Epithelial cell of esophagus (primary cell): ENCODE measurements around the gene FBXL17.
"Not testable (repeated sequence)": the region's sequence is repeated elsewhere in the genome, so short reads cannot be mapped to it uniquely, and the experiment has no call there.

Source experiments
- DNase-seq: peaks from one replicate; pipeline ENCODE4 v3.0.0; 2010; ENCODE audit warnings: low read depth
- H3K4me3 ChIP-seq: 2 replicates; pipeline ENCODE4 v1.5.1; 2011; ENCODE audit warnings: mild to moderate bottlenecking, low read length, control low read depth
- TF ChIP-seq, protein P1 (sequence below): IDR thresholded peaks from 2 replicates; pipeline ENCODE4 v1.5.1; 2011; ENCODE audit warnings: low read depth, mild to moderate bottlenecking, low read length, control low read depth, inconsistent platforms; ENCODE audit not compliant: insufficient read depth; ENCODE audit errors: missing control alignments

FBXL17 gene

DNA sequence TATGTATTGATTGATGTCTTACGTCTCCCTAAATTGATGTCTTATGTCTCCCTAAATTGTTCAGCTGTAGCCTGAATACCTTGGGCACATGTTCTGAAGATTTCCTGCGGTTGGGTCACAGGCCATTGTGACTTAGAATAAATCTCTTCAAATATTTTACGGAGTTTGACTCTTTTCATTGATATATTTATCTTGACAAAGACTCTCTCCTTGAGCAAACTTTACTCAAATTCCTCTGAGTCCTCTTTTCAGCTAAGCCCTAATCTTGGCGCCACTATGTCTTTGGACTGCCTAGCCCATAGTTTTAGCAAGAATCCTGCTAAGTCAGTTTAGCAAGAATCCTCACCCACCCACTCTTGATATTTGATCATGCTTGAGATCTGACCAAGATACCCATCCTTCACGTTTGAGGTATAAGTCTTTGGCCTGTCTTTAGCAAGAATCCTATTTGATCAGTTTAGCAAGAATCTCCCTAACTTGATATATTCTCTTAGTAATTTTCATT, 35.3 kb upstream of the FBXL17 start:
- TF ChIP-seq, protein P1, sequence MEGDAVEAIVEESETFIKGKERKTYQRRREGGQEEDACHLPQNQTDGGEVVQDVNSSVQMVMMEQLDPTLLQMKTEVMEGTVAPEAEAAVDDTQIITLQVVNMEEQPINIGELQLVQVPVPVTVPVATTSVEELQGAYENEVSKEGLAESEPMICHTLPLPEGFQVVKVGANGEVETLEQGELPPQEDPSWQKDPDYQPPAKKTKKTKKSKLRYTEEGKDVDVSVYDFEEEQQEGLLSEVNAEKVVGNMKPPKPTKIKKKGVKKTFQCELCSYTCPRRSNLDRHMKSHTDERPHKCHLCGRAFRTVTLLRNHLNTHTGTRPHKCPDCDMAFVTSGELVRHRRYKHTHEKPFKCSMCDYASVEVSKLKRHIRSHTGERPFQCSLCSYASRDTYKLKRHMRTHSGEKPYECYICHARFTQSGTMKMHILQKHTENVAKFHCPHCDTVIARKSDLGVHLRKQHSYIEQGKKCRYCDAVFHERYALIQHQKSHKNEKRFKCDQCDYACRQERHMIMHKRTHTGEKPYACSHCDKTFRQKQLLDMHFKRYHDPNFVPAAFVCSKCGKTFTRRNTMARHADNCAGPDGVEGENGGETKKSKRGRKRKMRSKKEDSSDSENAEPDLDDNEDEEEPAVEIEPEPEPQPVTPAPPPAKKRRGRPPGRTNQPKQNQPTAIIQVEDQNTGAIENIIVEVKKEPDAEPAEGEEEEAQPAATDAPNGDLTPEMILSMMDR, result no peak
- H3K4me3 ChIP-seq, result no peak overlapping the region
- DNase-seq, result no peak

DNA sequence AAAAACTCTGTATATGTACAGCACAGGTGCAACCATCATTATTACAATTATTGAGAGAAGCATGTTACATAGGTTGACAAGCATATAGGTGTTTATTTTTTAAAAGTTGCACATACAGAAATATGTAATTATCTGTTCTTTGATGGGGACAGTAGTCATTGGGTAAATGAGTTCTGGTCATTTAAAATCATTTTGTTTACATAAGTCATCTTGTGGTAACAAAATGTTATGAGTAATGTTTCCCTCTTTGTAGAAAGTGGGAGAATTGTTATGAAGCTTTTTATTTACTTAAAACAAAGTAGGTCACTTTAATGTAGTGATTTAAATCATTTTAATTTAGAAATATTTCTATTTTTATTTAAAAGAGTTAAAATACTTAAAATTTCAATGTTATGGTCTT, 33.8 kb upstream of the FBXL17 start:
- no peak for DNase-seq
- no peak overlapping the region for H3K4me3 ChIP-seq
- TF ChIP-seq, protein P1, result no peak

DNA sequence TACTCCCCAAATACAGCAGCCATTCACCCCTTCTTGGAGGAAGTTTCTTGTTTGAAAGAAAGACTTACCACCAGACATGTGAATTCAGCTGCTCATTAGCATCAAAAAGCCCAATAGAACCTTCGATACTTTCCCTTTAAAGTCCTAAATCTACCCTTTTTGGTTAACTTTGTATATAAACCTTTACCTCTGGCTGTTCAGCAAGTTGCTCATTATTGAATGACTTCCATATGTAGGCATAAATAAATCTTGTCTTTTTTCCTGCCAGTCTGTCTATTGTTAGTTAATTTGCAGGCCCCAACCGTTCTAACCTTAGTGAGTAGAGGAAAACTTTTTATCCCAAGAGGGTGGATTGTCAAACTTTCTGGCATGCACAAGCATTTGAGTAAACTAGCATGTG, 27.9 kb upstream of the FBXL17 start:
- TF ChIP-seq, protein P1, result no peak
- no peak overlapping the region for H3K4me3 ChIP-seq
- DNase-seq, result no peak

DNA sequence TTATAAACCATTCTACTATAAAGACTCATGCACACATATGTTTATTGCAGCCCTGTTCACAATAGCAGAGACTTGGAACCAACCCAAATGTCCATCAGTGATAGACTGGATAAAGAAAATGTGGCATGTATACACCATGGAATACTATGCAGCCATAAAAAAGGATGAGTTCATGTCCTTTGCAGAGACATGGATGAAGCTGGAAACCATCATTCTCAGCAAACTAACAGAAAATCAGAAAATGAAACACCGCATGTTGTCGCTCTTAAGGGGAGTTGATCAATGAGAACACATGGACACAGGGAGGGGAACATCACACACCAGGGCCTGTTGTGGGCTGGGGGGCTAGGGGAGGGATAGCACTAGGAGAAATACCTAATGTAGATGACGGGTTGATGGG, 23.3 kb upstream of the FBXL17 start:
- H3K4me3 ChIP-seq, DNase-seq: not testable (repeated sequence)

DNA sequence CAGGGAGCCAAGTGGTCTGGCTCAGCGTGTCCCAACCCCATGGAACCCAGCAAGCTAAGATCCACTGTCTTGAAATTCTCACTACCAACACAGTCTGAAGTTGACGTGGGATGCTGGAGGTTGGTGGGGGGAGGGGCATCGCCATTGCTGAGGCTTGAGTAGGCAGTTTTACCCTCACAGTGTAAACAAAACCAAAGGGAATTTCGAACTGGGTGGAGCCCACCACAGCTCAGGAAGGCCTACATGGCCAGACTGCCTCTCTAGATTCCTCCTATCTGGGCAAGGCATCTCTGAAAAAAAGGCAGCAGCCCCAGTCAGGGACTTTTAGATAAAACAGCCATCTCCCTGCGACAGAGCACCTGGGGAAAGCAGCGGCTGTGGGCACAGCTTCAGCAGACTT, 17.1 kb upstream of the FBXL17 start:
- no peak for DNase-seq
- TF ChIP-seq, protein P1, result no peak
- no peak overlapping the region for H3K4me3 ChIP-seq

DNA sequence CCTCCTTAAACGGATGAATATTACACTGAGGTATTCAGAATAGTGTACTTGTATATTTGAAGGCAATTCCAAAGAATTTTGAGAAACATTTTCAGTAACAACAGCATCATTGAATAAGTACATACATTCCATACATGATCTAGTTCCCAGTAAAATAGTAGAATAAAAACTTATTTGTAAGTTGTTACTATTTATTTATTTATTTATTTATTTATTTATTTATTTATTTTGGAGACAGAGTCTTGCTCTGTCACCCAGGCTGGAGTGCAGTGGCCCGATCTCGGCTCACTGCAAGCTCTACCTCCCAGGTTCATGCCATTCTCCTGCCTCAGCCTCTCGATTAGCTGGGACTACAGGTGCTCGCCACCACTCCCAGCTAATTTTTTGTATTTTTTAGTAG, 14.9 kb upstream of the FBXL17 start:
- not testable (repeated sequence) for DNase-seq, H3K4me3 ChIP-seq

DNA sequence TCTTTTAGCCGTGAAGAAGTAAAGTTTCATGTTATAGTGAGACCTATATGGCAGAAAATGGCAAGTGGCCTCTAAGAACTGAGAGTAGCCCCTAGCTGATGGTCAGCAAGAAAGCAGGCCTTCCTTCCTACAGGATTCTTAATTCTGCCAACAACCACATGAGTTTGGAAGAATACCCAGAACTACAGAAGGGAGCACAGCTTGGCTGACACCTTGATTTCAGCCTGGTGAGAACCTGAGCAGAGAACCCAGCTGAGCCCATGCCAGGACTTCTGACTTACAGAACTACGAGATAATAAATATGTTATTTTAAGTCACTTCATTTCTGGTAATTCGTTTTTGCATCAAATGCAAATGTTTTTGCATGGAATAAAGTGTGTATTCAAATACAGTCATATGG, 5.9 kb upstream of the FBXL17 start:
- TF ChIP-seq, protein P1, result no peak
- no peak overlapping the region for H3K4me3 ChIP-seq
- DNase-seq, result no peak

DNA sequence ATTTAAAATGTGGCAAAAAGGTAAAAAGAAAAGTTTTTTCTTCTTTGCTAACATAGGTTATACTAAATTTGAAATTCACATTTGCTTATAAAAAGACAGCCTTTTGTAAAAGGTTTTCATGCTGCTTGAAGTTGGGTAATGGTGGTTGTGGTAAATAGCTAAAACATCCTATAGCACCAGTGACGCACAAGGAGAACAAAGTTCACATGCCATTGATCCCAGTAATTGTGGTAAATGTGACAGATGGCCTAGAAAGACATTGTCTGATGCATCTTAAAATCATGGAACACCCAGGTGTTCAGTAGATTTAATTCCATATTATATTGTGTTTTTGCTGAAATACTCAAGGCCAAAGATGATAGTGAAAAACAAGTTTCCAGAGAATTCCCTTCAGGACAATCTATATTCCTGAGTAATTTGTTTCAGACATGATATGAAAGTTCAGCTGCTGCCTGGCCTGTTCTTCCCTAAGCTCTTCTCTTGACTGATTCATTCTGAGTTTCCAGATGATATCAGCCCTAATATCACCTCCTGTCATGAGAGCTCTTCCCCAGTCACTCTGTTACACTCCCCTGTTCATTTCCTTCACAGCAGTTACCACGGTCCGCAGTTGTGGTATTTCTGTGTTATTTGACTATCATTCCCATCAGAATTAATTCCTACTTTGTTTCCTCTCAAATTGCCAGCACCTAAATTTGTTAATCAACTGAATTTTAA, 4.6 kb upstream of the FBXL17 start:
- DNase-seq, result peak; percentile 17
- TF ChIP-seq, protein P1, result no peak
- H3K4me3 ChIP-seq, result no peak overlapping the region
